ENCODE measurements around the gene RAMP3.
"Not testable (repeated sequence)": the region's sequence is repeated elsewhere in the genome, so short reads cannot be mapped to it uniquely, and the experiment has no call there.

Gene RAMP3

DNA sequence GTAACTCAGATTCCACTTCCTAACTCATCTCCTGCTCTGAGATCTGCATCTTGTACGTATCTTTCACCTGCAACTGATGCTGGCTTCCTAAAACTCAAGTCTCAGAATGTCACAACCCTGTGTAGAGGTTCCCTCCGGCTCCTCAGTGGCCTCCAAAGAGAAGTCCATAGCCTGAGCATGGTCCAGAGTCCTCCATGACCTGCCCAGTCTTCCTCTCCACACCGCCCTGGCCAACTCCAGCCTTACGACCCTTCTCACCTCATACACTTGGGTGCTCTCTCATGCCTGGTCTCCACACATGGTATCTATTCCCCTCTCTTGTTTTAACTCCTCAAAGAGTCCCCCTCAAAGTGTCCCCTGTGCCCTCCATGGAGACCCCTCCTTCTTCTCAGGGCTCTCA, 41.9 kb downstream of the RAMP3 start:
- no peak for DNase-seq

DNA sequence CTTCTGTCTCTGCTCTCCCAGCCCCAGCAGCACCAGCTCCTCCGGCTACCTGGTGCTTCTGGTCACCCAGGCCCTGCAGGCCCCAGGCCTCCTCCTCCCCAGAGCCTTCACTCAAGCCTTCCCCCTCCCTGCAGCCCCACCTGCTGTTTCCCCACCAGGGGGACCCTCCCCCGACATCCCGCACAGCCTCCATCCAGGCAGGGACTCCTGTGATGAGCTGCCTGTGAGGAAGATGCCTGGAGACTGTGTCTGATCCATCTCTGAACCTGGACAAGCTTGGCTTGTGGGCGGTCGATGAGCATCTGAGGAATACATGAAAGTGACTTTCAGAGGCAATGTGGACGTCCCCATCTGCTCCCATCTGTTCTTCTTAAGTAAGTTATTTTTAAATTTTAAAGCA, 45.0 kb downstream of the RAMP3 start:
- DNase-seq = no peak

DNA sequence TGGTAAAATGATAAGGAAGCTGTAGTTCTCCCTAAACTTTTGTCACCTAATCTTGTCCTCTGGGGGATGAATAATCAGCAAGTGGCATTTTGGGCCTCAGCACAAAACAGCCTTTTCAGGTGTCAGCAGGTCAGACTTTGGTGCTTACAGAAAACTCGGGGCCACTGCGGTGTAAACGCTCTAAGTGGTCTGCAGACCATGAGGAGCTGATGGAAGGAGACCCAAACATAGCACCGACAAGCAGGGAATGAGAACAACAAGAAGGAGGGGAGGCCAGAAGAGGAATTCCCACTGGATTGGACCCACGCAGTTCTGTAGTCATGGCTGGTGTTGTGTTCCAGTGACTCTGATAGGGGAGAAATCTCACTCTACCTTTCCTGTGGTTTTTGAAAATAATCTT, 45.4 kb downstream of the RAMP3 start:
- no peak for DNase-seq

DNA sequence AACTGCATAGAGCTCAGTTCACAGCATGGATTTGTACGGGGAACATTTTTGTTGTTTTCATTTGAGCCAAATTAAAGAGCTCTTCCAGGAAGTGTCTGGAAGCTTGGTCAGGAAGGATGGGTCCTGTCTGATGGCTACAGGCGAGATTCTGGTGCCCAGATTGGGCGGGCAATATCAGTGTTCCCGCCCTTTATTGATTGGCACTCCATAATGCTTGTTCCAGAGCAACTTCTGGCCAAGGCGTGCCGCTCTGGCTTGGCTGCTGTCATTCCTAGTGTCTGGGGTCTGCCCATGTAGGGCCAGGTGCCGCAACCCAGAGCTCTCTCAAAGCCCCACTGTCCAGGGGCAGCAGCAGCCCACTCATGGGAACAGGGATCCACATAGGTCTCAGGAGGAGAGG, 45.9 kb downstream of the RAMP3 start:
- no peak for DNase-seq

DNA sequence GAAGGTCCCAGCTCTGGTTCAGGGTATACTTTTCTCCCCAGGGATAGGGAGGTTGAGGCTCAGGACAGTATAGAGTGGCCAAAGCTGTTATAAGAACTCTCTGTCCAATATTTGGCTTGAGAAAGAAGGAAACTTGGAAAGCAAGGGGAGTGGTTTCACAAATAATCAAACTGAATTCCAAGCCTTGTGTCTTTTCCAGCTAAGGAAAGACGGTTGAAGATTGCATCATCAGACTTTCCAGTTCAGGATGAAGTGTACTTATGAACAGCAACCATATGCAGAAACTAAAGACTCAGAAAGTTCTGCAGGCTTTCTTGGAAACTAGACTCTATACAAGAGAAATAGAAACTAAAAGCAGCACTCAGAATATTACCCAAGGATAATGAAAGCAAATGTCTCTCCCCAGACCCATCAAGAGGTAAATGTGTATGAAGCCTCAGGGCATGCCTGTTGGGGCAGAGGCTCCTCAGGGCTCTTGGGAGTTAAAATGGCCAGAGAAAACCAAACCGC, 46.4 kb downstream of the RAMP3 start:
- DNase-seq = no peak

DNA sequence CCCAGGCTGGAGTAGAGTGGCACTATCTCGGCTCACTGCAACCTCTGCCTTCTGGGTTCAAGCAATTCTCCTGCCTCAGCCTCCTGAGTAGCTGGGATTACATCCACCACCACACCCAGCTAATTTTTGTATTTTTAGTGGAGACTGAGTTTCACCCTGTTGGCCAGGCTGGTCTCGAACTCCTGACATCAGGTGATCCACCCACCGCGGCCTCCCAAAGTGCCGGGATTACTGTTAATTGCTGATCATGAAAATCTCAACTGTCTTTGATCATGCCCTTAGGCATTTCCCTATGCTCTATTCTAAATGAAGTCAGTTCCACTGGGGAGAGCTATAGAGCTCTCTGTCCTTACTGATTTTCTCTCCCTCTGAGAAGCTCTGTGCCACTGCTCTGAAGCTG, 48.7 kb downstream of the RAMP3 start:
- DNase-seq = not testable (repeated sequence)

DNA sequence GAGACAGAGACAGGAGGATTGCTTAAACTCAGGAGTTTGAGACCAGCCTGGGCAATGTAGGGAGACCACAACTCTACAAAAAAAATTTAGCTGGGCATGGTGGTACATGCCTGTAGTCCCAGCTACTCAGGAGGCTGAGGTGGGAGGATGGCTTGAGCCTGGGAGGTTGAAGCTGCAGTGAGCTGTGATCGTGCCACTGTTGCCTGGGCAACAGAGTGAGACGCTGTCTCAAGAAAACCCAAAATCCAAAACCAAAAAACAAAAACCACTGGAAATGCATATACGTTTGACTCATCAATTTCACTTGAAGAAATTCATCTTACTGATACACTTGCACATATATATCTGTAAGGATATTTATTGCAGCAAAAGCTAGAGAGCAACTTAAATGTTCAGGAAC, 52.3 kb downstream of the RAMP3 start:
- not testable (repeated sequence) for DNase-seq

DNA sequence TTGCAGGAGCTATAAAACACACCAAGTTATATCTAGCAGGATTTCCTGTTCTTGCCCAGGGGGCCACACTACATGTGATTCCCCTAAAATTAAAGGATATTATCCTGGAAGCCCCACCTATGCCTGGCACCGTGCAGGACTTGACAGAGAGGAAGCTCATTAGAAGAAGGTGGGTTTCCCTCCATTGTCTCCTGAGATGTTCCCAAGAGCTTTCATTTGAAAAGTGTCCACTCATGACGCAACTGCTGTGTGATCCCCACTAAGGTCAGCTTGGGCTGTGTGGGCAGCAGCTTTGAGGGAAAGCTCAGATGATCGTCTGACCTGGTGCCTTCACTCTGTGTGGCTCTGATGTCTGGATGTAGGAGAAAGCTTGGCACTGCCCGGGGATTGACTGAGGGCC, 53.5 kb downstream of the RAMP3 start:
- DNase-seq = no peak

DNA sequence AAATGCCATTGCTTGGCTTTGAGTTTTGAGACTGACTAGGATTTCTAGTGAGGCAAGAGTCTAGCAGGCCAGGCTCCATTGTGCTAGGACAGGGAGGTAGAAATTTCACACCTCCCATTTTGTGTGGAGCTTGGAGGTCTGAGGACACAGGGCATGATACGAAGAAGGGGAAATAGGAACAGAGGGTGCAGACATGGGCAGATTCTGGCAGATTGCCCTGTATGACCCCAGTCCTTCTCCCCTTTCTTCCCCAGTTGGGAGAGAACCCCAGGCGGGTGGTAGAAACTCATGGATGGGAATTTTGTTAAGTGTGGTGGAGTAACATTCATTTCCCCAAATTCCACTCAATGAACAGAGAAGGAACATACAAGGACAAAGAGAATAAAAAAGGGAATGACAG, 54.4 kb downstream of the RAMP3 start:
- DNase-seq = no peak

DNA sequence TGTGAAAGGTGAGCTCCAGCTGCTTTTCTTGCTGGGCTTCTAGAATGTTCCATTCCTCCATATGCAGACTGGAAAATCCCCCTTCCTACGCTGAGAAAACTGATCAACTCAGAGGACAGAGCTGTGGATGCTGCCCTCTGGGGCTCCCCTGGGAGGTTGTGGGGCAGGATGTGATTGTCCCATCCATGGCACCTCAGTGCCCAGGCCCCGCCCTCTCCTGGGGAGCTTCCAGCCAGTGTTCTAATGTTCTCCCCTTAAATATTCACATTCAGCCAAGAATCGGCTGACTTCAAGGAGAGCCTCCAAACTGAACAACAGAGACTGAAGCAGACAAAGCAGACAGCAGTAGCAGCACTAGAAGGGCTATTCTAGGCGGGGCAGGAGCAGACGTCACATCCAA, 55.0 kb downstream of the RAMP3 start:
- no peak for DNase-seq

DNA sequence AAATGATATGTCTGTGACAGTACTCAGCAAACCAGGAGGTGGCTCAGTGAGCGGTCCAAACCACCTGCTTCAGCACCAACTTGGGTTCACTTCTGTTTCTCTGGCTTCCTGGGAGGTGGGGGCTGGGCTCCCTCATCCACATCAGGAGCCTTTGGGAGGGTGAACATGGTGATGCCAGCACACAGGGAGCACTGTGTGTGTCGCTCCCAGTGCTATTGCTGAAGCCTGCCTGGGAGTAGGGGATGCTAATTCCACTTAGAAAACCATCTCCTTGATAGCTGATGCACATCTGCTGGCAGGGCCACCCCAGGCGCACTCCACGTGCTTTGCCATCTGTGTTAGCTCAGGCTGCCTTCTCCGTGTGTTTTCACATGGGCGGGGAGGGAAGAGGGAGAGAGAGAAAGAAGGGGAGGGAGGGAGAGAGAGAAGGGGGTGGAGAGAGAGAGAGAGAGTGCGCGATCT, 58.0 kb downstream of the RAMP3 start:
- DNase-seq = no peak

DNA sequence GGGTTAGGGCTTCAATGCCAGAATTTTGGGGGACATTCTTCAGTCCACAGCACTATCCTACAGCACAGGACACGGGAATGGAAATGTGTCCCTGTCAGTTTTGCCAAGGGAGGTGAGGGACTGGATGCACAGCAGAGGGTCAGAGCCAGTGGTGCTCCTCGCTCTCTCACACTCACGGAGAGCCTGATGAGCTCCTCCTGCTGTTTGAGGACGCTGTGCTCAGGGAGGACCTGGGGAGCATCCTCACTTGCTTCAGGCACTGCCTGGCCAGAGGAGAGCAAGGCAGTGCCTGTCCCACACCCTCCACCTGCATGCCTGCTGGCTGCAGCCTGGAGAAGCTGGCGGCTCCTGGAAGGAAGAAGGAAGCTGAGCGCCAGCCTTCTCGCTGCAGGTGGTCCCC, 58.6 kb downstream of the RAMP3 start:
- no peak for DNase-seq

DNA sequence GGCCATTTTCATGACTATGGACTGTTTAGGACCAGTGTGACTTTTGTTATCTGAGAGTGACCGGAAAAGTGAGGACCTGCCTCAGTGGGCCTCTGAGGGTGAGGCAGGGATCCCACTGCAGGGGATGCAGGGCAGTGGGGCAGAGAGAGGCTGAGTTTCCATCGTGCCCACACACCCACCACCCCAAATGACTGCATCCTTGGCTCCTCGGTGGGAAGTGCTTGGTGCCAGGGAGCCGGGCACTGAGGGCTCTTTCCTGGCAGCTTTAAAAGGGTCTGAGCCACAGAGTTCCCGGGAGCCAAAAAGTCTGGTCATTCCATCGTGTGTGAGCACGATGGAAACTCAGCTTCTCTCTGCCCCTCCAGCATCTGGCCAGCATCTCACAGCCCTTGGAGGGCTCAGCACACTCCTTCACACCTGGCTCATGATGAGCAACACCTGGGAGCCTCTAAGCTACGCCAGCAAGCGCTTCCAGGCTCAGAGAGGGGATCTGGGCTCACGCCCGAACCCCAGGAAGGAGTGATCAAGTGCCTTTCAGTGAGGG, 59.1 kb downstream of the RAMP3 start:
- no peak for DNase-seq

DNA sequence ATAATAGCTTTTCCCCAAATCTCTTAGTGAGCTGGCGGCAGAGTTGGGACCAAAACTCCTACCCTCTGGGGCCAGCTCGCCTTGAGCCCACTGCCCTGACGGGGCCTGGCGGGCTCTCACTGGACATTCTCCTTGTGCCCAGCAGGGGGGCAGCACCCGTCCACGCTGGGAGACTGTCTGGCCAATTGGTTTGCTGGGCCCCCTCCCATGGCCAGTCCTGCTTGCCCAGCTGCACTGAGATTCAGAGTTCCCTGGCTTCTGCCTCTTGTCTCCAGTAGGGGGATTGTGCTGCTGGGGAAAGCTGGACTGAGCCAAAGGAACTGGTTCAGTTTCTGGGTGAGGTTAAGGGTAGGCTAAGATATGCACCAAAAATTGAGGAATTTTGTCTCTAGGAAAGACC, 59.8 kb downstream of the RAMP3 start:
- no peak for DNase-seq

DNA sequence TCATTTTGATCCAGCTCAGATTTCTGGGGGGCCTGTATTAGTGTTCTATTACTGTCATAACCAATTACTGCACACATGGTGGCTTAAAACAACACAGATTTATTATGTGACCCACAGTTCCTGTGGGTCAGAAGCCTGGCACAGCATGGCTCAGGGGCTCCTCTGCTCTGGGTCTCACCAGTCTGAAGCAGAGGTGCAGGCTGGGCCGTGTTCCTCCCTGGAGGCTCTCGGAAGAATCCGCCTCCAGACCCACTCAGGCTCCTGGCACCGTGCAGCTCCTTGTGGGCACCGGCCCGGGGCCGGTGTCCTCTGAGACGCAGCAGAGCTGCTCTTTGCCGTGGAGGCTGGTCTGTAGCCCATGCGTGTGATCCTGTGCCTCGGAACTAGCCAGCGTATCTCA, 61.5 kb downstream of the RAMP3 start:
- no peak for DNase-seq

DNA sequence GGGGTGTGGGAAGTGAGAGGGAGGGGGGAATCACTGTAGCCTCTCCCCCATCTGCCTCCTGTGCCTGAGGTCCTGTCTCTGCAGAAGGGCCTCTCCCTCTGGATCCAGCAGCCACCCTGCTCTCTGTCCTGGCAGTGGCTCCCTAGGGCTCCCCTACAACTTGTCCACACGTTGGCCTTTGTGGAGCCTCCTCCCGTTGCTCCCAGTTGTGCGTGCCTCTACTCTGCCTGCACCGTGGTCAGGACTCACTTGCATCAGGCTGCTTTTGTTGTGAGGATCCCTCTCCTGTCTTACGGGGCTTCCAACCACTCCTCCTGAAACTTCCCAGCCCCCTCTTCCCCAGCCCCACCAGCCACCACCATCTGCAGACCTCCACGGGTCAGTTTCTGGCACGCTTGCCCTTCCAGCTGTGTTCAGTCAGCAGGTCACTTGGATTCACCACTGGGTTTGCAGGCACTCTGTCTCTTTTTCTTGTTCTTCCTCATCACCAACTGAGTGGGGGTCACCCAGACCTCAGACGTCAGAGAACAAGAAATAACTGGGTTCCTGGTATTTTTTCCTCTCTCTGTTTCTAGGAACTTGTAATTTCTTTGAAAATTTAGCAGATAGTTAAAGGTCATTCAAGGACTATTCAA, 62.3 kb downstream of the RAMP3 start:
- DNase-seq = no peak

DNA sequence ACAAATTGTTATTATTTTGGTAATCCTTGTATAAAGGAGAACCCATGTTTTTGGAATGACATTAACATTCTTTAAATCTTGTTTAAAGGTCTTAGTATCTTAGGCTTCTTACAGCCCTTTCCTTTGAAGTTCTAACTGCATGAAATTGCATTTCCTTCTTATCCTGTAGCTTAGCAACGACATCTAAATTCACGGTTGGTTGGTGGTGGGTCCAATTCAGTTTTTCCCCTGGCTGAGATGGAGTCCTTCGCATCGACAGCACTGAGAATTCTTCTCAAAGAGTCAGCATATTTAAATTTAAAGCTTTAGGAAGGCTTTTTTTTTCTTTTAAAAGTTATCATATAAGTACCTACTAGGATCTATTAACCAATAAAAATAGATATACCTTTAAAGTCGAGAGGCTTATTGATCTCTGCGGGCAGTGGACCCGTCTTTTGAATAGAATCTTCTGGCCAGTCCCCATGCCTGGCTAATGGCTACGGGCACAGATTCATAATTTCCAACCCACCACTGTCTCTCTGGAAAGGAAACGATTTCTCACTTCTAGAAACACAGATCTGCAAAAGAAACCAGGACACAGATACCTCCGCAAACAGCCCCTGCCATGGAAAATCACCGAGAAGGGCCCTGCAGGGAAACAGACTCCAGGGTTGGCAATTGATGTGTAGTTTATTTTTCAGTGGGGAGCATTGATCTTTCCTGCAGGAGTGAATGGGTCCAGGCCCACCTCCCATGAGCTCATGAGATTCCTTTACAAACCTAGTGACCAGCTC, 63.4 kb downstream of the RAMP3 start:
- no peak for DNase-seq

DNA sequence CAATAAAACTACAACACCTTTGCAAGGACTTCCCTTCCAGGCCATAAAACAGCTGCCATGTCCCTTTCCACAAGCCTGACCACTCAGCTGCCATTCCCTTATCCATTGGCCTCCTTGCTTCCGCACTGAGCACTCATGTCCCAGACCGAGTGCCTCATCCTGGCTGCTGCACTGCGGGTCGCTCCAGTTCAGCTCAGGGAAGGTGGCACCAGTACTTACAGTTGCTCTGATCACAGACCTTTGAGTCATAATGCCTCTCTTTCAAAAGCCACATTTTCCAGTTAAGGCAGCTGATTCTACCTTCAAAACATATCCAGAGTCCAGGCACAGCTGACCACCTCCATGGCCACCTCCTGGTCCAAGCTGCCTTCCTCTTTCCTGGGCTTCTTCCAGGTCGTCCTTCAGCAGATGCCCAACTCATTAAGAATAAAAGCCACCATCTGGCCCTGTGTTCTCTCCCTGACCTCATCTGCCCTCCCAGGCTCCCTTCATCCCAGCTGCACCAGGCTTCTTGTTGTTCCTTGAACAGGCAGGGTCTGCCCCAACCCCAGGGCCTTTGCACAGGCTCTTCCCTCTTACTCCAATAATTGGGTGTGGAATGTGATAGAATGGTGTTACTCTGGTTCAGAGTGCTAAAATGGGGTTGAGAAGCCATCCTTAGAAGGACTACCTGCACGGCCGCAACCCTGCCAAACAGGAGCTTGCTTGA, 64.5 kb downstream of the RAMP3 start:
- DNase-seq = no peak

DNA sequence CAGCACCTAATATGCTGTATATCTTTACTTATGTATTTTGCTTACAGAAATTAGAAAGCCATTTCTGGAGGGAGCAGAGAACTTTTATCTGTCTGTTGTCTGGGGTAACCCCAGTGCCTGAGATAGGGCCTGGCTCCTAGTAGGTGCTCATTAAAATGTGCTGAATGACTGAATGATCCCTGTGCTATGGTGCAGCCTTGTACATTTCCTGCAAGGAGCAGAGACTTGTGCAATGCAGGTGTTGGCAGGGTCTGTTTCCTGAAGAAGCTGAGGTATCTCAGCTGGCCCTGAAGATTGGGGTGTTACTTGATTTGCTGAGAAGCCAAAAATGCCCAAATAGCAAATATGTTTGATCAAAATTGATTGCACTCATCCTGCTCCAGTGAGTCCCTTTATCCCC, 65.5 kb downstream of the RAMP3 start:
- DNase-seq = no peak

DNA sequence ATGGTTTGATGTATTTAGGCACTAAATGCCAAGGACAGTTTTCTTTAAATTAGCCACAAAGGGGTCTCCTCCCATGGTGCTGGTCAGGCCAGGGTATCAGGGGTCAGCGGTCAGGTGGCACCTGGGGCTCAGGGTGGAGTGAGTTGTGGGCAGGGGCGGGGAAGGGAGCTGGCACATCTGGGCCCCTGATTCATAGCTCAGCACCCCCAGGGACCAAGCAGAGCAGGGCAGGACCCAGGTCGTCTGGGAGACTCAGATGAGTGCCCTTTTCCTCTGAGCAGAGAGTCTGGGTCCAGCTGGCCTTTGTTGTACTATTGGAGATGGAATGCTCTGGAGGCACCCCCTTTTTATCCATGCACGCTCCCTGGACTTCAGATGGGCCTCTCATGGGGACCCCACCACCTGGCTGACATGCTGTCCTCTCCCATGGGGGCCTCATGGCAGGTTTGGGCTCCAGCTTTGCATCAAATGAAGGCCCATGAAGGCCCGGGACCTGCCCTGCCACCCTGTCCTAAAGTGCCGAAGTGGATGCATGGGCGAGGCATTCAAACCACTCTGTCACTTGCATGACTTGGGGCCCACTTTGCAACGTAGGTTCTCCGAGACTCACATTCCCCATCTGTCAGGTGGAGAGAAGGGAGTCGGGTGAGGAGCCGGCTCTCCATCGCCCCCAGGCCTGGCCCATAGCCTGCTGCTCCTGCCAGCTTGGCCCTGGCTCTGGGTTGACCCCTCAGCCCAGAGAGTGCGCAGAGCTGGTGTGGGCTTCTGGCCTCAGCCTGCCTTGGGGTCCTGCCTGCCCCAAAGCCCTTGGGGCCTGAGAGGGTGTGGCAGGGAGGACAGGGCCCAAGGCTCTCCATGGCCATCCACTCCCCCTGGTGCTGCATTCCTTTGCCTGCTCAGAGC, 66.4 kb downstream of the RAMP3 start:
- DNase-seq = no peak

DNA sequence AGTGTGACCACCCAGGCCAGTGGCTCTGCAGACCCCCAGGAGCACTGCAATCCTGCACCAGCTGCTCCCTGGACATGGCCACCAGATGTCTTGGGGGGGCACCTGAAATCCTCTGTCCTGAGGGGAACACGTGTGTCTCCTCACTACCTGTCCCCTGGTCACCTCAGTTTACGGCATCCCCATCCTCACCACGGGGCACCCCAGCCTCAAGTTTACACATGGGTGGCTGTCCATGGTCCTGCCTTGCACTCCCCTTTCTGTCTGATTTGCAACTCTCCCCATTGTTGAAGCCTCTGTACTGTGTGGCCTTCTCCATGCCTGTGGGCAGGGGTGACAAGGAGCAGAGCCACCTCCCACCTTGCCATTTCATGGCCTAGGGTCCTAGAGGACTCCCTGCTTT, 67.2 kb downstream of the RAMP3 start:
- DNase-seq = no peak

DNA sequence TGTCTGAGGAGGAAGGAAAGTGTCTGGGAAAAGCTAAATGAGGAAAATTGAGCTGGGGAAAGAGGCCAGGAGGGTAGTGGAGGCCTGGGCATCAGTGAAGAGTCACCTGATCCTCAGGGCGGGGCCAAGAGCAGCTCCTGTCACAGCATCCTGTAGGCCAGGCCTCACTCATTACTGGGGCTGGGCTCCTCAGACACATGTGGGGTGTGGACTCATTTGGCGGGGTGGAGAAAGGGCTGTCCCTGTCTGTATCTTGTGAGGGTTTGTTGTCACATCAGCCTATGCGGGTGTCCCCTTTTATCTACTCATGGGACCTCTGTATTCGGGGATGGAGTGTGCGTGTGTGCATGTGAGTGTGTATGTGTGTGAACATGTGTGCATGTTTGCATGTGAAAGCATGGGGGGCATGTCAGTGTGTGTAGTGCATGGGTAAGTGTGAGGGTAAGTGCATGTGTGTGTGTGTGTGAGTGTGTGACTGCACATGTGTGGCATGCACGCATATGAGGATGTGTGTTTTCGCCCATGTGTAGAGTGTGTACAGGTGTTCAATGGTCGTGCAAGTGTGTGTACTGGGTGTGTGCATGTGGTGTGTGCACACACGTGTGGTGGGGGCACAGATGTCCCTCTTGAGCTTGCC, 67.8 kb downstream of the RAMP3 start:
- no peak for DNase-seq
